CD4-positive, alpha-beta T cell treated with Interleukin-10 for 1 hour (primary cell): ENCODE results near the gene DLL4.

Source experiments
- DNase-seq: peaks from one replicate; pipeline ENCODE4 v3.0.0-alpha.2; 2020

Gene DLL4

DNA sequence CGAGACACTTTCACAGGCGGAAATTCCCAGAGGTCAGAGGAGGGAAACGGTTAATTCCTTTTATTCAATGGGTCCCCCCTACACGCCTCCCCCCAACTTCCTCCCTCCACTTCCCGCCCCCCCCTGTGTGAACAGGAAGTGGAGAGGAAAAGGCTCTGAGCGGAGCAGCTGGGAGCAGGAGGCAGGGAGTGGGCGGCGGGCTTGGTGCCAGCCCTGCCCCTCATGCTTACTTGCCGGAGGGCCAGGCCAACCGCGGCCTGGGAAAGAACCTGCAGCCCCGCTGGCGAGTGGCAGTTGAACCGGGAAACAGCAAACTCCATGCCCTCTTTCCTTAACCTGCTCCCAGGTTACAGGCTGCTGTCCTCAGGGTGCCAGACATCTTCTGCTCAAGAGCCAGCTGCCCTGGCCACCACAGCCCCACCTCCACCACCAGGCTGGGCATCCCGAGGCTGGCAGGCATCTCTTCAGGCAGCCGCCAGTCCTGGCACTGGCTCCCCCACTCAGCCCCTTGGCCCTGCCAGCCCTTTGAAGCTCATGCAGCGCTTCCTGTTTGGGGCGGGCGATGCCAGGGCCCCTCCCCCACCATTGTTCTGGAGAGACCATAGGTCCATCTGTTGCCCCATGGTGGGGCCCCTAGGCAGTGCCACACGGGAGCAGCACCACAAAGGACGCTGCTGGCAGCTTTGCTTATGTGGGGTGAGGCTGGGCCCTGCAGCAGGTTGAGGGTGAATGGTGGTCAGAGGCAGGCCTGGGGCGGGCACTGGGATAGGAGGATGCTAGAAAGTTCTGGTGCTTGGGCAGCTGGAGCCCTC, 21.9 kb upstream of the DLL4 start:
- peak; percentile 69 for DNase-seq

DNA sequence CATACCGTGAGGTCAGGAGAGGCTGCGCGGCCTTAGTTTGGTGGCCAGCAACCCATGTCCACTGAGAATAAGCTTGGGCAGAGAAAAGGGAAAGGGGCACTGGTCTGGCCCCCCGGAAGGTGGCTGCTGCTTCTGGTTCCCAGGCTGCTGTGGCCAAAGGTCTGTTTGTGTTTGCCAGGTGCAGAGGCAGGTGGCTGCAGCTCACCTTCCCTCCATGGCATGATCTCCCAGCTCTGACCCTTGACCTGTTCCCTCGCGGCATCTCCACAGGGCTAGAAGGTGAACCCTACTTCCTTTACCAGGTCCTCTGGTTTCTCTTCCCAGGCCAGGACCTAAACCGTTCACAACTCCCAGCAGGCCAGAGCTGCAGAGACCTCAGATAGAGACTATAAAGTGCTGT, 21.0 kb upstream of the DLL4 start:
- no peak for DNase-seq

DNA sequence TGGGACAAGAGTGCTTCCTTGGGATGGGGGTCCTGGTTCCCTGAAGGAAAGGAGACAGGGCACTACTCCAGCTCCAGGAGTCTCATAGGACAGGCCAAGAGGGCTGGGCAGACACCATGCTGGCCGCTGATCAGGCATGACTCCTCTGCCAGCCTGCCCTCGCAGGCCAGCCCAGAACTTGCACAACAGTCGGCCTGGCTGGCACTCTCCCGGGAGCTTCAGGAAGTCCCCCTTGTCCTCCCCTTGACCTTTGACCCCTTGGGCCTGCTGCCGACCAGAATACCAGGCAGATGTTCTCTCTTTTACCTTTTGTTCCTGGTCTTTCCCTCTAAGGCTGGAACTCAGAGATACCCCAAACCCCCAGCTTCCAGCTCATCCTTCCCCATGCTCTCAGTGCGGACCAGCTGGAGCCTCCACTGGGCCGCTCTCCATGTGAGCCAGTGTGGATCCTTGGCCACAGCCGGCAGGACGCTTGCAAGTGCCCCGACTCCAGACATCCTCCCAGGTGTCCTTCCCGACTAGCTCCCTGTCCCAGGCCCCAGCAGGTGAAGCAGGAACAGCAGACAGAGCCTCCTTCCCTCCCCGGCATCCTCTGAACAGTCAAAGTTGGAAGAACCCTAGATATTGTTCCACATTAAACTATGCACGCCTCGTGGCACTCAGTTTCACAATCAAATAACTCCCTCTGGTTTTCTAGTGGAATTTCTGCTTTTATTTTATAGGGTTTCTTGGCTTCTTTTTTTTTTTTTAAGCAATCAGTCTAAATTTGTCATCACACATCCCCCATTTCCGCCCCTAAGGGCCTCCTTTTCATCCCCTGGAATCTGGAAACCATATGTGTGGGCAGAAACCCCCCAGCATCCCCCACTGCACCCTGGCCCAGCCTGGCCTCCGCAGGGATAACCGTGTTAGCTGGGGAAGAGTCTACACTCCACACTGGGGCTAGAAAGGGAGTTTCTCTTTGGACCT, 19.2 kb upstream of the DLL4 start:
- DNase-seq: no peak

DNA sequence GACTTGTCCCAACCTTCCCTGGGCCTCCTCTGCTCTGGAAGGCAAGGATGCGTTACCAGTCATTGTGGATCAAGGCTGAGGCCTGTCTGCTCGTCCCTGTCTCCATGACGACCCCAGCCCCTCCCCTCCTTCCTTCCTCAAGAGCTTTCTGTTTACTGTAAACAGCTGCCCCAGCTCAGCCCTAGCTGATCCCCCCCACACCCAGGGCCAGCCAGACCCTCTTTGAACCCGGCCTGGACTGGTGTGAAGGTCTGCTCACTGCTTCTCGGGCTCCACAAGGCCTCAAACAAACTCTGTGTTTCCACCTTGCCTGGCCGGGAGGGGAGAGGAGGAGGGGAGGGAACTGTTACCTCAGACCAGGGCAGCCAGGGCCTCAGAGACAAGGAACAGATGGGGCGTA, 18.0 kb upstream of the DLL4 start:
- no peak for DNase-seq

DNA sequence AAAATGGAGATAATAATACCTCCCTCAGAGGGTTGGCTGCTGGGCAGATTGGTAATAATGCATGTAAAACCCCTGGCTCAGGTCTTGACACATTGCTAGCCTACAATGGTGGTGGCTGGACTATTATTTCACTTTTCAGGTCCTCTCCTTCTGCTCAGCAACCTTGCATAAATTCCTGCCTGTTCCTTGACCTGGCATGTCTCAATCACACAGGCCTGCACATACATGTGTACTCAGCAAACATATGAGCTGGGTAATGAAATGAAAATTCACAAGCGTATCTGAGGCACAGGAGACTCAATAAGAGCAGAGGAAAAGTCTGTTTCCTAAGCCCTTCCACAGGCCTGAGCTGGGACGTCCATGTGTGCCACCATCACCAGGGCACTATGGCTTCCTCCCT, 17.4 kb upstream of the DLL4 start:
- no peak for DNase-seq

DNA sequence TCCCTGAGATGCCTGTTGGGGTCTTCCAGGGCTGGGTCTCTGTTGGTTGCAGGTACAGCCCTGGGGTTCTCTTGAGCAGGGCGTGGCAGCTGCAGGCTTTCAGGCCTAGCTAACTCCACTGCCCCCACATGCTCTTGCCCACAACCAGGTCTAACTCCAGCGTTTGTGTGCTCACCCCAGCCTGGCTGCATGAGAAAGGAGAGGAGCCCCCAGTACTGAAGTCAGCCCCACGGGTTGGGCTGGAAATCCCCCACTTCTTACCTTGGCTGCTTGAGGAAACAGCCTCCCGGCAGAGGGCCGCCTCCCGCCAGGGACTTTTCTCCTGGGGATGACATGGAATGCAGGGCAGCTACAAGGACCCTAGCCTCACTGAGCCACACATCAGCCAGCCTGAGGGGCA, 16.7 kb upstream of the DLL4 start:
- DNase-seq: no peak

DNA sequence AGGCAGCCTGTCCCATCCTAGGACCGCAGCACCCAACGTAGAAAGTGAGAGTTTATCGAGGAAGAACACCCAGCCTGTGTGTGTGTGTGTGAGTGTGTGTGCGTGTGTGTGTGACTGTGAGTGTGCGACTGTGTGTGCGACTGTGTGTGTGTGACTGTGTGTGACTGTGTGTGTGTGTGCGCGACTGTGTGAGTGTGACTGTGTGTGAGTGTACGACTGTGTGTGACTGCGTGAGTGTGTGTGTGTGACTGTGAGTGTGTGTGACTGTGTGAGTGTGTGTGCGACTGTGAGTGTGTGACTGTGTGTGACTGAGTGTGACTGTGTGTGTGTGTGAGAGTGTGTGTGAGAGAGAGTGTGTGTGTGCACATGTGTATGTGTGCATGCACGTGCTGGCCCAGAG, 15.1 kb upstream of the DLL4 start:
- no peak for DNase-seq

DNA sequence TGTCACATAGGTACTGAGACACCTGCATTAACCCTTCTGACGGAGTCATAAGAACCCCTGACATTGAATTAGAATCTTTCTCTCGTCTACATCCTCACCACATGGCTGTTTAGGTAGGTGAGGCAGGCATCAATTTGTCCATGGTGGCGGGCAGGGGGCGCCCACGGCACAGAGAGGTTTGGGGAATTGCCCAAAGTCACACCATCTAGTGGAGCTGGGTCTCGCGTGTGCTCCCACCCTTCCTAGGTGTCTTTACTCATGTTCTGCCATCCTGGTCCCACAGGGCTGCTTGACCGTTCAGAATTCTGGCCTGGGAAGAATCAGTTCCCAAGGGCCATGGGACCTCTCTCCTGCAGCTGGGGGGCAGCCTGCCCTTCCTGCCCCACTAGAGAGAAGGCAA, 14.7 kb upstream of the DLL4 start:
- DNase-seq: no peak

DNA sequence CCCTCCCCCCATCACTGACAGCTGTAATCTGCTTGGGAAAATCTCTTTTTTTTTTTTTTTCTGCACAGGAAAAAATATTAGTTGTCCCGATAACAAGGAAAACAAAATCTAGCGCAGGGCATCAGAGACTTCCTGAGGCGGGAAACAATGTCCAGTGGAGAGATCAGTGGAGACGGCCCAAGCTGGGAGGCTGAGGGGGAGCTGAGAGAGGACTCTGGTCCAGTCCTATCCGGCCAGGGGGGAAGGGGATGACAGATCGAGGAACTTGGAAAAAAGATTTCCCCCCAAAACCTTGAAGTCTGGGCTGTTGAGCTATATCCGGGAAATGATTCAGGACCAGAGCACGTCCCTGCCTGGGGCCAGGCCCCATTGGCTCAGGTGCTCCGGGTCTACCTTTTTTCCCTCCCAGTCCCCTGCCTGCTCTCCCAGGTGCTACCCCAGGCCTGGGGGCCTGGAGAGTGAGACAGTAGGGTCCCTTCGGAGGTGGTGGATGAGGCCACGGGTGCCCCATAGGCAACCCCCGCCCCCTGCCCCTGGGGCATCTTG, 14.0 kb upstream of the DLL4 start:
- no peak for DNase-seq

DNA sequence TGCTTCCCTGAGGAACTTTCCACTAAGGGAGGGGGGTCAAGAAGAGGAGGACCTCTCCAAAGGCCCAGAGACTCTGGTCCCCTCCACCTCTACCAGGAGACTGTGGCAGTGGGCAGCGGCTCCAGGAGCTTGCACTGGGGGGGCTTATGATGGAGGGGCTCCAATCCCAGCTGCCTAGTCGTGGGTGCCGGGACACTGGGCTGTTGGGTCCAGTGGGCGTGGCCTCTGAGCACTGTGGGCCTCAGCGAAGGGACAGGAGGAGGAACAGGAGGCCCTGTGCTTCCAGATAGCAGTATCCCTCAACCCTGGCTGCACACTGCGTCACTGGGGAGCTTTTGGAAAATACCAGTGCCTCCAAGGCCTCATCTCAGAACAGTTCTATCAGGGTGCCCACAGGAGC, 13.5 kb upstream of the DLL4 start:
- no peak for DNase-seq

DNA sequence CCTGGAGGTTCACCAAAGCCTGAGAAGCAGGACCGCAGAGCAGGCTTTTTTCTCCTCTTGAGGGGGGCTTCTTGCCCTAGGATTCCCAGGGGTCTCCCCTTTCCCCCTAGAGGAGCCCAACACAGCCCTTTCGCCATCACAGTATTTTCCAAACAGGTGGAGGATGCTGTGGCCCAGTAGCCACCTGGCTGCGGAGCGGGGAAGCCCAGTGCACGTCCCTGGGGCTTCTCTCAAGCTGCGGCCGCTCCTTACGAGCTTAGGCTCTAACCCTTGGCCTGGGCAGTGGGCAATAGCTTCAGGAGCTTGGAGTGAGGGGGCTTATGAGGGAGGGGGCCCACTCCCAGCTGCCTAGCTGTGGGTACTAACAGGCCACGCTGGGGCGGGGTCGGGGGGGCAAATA, 11.6 kb upstream of the DLL4 start:
- DNase-seq: no peak

DNA sequence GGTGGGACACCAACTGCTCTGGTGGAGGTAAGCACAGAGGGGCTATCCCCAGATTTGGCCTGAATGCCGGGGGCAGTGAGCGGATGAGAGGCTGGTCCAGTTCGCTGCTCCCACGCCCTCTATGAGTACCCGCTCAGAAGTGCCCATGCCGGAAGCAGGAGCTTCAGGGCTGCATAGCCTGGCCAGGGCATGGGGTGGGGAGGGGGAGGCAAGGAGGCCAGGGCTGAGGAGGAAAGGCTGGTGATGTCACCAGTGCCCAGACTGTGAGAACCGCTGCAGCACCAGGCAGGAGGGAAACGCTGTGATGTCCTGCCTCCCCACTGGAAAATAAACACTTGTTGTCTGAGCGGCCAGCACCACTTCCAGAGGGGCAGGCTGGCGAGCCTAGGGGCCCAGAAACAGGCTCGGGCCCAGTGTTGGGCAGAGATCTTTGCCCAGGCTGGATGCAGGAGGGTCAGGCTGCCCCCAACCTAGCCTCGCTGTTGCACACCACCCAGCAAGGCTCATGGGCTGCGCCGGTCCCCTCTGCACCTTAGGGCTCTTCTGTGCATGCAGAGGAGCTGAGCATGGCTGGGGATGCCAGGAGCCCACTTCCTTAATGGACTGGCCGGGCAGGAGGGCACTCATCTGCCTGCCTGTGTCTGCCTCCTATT, 10.9 kb upstream of the DLL4 start:
- DNase-seq: no peak

DNA sequence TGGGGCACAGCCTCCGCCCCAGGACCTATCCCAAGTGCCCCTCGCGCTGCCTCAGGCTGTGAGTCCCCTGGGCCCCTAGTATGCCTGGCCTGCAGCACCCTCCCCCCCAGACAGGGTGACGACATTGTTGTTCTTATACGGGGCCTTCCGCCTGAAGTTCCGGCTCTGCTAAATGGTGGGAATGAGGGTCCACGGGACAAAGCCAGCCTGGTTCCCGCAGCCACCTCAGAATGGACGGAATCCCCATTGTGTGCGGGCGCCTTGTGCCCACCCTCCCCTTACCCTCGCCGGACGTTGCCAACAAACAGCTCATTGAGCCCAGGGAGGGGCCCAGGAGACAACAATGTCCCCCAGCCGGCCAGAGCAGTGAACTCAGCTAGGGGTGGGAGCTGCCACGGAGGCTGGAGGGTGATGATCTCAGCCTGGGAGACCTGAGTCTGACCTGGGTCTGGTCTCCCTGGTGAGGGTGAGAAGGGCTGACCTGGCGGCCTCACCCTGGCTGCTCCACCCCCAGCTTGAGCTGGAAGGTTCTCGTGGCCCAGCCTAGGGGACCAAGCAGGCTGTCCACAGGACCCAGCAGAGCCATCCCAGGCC, 10.2 kb upstream of the DLL4 start:
- DNase-seq: no peak

DNA sequence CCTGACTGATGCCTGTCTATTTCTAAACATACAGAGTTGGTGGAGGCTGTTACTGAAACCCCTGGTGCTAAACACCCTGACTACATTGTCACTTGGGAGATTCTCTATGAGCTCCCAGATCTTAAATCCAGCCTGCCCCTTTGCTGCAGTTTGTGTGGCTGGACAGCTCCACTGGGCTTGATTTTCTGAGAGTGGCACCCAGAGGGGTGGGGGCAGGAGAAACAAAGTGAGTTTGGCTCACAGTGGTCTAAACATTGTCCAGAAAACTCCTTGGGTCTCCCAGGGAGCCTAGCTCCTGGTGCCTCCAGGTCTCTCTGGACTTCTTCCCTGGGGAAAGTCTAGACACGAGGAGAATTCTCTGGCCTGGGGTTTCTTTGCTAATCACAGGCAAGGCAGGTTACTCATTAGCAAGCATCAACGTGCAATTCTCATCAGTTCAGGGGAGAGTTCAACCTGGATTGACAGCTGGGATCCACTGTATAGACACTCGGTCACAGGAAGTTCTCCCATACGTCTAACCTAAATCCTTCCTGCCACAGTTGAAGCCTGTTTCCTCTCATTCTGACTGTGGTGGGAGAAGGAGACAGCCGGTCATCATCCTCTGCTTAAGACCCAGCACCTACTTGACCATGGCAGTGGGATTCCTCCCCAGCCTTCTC, 7.1 kb upstream of the DLL4 start:
- no peak for DNase-seq

DNA sequence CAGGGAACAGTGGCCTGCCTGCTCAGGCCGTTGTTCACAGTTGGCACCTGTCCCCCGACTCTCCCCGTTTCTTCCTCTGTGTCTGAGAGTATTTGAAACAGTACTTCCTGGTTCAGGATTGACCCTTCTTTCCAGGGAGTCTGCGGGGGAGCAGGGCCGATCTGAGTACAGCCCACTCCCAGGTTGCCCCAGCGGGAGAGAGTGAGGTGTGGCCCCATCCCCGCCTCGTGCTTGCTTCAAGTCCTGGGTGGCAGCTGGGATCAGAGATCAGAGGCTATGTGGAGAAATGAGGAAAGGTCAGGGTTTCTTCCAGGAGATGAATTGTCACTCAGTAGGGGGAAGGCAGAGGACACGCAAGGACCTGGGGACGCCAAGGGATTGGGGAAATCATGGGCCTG, 6.5 kb upstream of the DLL4 start:
- no peak for DNase-seq

DNA sequence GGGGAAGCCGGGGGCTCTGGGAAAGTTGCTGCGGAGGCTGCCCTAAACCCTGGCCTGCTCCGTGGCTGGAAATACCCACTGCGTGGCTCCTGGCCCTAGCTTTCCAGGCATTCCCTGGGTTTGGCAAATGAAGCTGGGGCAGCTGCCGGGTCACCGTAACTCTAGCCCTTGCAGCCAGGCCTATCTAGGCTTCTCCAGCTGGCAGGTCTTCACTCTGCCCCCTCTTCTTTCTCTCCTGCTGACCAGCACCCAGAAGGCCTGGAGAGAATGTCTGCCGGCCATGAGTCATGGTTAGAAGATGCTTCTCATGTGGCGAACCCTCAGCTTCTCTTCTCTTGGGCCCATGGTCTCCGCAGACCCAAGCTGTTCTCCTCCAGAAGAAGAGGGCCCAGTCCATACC, 5.6 kb upstream of the DLL4 start:
- DNase-seq: no peak

DNA sequence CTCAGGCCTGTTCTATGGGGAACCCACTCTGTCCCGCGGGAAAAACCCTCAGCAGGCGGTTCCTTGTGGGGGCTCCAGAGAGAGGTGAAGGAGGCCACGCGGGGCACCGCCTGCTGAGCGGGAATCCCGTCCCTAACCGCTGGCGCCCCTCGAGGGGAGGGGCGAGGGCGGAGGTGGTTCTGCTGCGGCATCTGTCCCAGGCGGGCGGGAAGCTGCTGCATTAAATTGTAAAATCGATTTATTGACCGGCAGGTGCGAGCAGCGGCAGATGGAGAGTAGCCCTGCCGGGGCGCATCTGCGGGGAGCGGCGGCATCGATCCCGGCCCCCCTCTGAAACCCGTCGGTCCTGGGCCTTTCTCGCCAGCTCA, 3.7 kb upstream of the DLL4 start:
- no peak for DNase-seq

DNA sequence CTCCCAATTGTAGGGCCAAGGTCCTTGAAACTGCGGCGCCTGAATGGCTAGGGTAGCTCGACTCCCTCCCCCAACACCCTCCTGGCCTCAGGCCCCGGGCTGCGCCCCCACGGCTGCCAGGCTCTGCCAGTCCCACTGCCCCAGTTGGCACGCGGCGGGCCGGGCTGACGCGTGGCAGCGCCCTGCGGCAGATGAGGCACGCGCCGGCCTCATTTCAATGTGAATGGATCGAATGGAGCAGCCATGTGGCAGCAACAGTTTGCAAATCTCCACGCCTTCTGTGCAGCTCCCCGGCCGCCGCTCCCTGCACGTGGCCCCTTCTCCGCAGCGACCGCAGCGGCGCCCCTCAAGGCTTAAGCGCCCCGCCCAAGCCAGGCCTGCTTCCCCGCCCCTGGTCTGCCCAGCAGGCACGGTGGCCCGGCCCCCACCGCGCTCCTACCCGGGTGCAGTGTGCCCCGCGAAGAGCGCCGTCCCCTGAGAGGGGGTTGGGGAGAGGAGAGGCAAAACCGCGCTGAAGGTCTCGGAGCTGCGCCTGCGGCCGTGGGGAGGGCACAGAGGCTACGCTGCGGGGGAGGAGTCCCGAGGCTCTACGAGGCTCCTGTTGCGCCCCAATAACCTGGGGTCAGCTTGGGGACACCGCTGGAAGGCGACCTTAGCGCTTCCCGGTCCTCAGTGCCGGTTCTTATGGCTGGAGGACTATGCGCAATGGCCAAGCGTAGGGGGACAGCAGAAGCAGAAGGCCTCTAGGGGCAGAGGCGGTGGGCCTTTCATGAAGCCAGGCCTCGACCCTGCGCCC, 3.1 kb upstream of the DLL4 start:
- no peak for DNase-seq

DNA sequence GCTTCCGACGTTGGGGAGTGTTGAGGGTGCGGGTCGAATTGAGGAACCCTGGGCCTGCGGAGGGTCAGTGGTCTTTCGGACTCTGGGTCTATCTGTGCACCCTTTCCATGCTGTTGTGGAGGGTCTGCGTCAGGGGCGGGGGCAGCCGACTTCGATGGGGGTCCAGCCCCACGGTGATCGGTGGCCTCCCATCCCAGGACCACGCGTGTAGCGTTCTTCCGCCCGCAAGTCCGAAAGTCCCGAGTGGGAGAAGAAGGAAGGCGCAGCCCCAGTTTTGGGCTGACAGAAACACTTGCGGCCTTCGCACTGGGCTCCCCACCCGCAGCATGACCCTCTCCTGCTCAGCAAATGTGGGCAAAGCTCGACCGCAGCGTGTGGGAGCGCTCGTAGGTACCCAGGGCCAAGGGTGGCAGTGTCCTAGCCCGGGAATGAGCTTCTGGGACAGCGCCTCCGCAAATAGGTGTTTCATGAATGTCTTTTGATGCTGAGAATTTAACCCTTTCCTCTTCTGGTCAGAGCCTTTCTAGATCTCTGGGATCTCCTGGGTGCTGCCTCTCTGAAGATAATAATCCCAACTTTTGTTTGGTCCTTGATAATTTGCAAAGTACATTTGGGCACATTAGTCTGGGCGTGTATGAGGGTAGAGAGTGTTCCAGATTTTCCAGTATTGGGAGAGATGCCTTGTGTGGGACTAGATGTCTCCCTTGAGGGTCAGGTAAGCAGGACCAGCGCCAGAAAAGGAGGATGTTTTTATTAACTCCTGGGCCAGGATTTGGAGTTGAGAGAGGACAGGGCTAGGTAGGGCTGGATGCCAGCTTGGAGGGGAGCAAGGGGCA, 2.3 kb upstream of the DLL4 start:
- DNase-seq: no peak

DNA sequence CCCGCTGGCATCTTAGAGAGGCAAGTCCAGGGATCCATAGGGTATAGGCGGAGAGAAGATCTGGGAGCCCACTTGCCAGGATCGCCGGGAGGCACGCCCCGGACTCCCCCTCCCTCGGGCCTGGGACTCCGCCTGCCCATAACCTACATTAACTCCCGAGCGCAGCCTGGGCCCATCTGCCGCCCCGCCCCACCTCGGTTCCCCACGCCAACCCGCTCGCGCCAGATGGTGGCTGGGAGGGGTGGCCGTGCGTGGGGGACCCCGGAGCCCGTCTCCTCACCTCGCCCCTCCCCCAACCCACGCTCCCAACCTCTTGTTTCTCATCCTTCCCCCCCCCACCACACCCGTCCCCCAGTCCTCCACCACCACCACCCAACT, 1.7 kb upstream of the DLL4 start:
- DNase-seq: no peak
